DND-41 (cell line): ENCODE data around the gene EMP1.

Experiments used
- ATAC-seq: fragments of 200-7000 bp; cut with Tn5 transposase; 3 replicates; pipeline ENCODE4 v1.9.1; 2021; ENCODE audit warnings: low read depth; ENCODE audit not compliant: insufficient read depth
- DNase-seq: peaks from one replicate; pipeline ENCODE4 v3.0.0-alpha.2; 2020
- H2AFZ ChIP-seq: 2 replicates; pipeline ENCODE4 v1.6.0; 2012; ENCODE audit warnings: low read depth, low read length
- H3K27ac ChIP-seq: 2 replicates; pipeline ENCODE4 v1.5.1; 2012; ENCODE audit warnings: low read length, inconsistent platforms
- H3K27me3 ChIP-seq: fragments of 200-600 bp; sonication (generic); 2 replicates; pipeline ENCODE4 v1.6.0; 2012; ENCODE audit warnings: low read length, mild to moderate bottlenecking, inconsistent platforms; ENCODE audit not compliant: insufficient read depth, poor library complexity
- H3K36me3 ChIP-seq: 2 replicates; pipeline ENCODE4 v1.5.1; 2012; ENCODE audit warnings: low read length, inconsistent platforms; ENCODE audit not compliant: insufficient read depth
- H3K4me1 ChIP-seq: 2 replicates; pipeline ENCODE4 v1.5.1; 2012; ENCODE audit warnings: mild to moderate bottlenecking, low read length; ENCODE audit not compliant: insufficient read depth
- H3K4me2 ChIP-seq: 2 replicates; pipeline ENCODE4 v1.6.0; 2012; ENCODE audit warnings: mild to moderate bottlenecking, moderate library complexity, low read length, inconsistent platforms; ENCODE audit not compliant: insufficient read depth
- H3K4me3 ChIP-seq, 2 experiments: fragments of 200-600 bp in 1 of 2; shearing (Covaris generic) in 1 of 2; 2 replicates each; pipeline ENCODE4 v1.5.1; 2012 to 2016; ENCODE audit warnings: inconsistent platforms in 2 of 2, low read length in 2 of 2, mild to moderate bottlenecking in 2 of 2, low read depth in 1 of 2, moderate library complexity in 1 of 2
- H3K79me2 ChIP-seq: 2 replicates; pipeline ENCODE4 v1.6.0; 2012; ENCODE audit warnings: low read length, inconsistent platforms; ENCODE audit not compliant: insufficient read depth
- H3K9ac ChIP-seq: 2 replicates; pipeline ENCODE4 v1.6.0; 2012; ENCODE audit warnings: low read depth, mild to moderate bottlenecking, inconsistent platforms, low read length, moderate library complexity
- H3K9me3 ChIP-seq: 2 replicates; pipeline ENCODE4 v1.5.1; 2012; ENCODE audit warnings: low read length, moderate library complexity, mild to moderate bottlenecking, inconsistent platforms; ENCODE audit not compliant: insufficient read depth, severe bottlenecking
- H4K20me1 ChIP-seq: 2 replicates; pipeline ENCODE4 v1.6.0; 2012; ENCODE audit warnings: low read length; ENCODE audit not compliant: insufficient read depth
- CTCF ChIP-seq: IDR thresholded peaks from 2 replicates; pipeline ENCODE4 v1.5.1; 2012; ENCODE audit warnings: borderline replicate concordance, low read length, moderate library complexity, mild to moderate bottlenecking; ENCODE audit not compliant: poor library complexity, severe bottlenecking; ENCODE audit errors: extremely low read depth
- EZH2 ChIP-seq: IDR thresholded peaks from 3 replicates; pipeline ENCODE4 v1.6.1; 2012; ENCODE audit warnings: borderline replicate concordance, low read depth, mild to moderate bottlenecking, moderate library complexity, low read length, inconsistent platforms; ENCODE audit not compliant: severe bottlenecking

Gene EMP1

GRCh38 chr12:13171921-13172859 lies 24.3 kb upstream of the EMP1 start:
- H3K9ac ChIP-seq, result no peak overlapping the region
- H3K4me2 ChIP-seq, result no peak overlapping the region
- ATAC-seq, result no peak

GRCh38 chr12:13173012-13173932 lies 23.3 kb upstream of the EMP1 start:
- H3K27me3 ChIP-seq, result peaks cover 31% of the 10 kb centered on the region
- no peak overlapping the region for H3K4me3 ChIP-seq
- H4K20me1 ChIP-seq, result no peaks in the 10 kb centered on the region
- H3K4me1 ChIP-seq, result no peaks in the 10 kb centered on the region
- H3K9ac ChIP-seq, result no peak overlapping the region
- H3K27ac ChIP-seq, result no peak overlapping the region
- ATAC-seq (no peak), DNase-seq (no peak)
- H3K4me2 ChIP-seq, result no peak overlapping the region
- TF ChIP-seq EZH2 (no peak), CTCF (no peak)
- no peaks in the 10 kb centered on the region for H3K9me3 ChIP-seq
- H3K36me3 ChIP-seq, result no peaks in the 10 kb centered on the region
- no peaks in the 10 kb centered on the region for H3K79me2 ChIP-seq
- H2AFZ ChIP-seq, result no peak overlapping the region

More at GRCh38 chr12:13171921-13172859, 24.3 kb upstream of the EMP1 start:
- H3K27me3 ChIP-seq, result peaks cover 31% of the 10 kb centered on the region
- no peak for DNase-seq
- H3K4me1 ChIP-seq, result no peaks in the 10 kb centered on the region
- TF ChIP-seq CTCF (no peak), EZH2 (no peak)
- H4K20me1 ChIP-seq, result no peaks in the 10 kb centered on the region
- H3K4me3 ChIP-seq, result no peak overlapping the region
- no peaks in the 10 kb centered on the region for H3K9me3 ChIP-seq
- no peaks in the 10 kb centered on the region for H3K36me3 ChIP-seq
- no peak overlapping the region for H2AFZ ChIP-seq
- H3K79me2 ChIP-seq, result no peaks in the 10 kb centered on the region
- no peak overlapping the region for H3K27ac ChIP-seq

GRCh38 chr12:13175499-13175898 lies 21.0 kb upstream of the EMP1 start:
- no peak for ATAC-seq
- no peak overlapping the region for H3K4me2 ChIP-seq
- no peaks in the 10 kb centered on the region for H3K9me3 ChIP-seq
- DNase-seq, result no peak
- H2AFZ ChIP-seq, result no peak overlapping the region
- no peaks in the 10 kb centered on the region for H3K79me2 ChIP-seq
- H3K27me3 ChIP-seq, result peaks cover 24% of the 10 kb centered on the region
- H3K36me3 ChIP-seq, result no peaks in the 10 kb centered on the region
- H3K4me1 ChIP-seq, result peaks cover 20% of the 10 kb centered on the region
- no peak overlapping the region for H3K27ac ChIP-seq
- TF ChIP-seq EZH2 (no peak), CTCF (no peak)
- no peak overlapping the region for H3K4me3 ChIP-seq
- H3K9ac ChIP-seq, result no peak overlapping the region
- H4K20me1 ChIP-seq, result peaks cover 7% of the 10 kb centered on the region; the same call in 1 of the 2 replicates
